ENCODE data around the gene ZMAT5.
"Not testable (repeated sequence)": the region's sequence is repeated elsewhere in the genome, so short reads cannot be mapped to it uniquely, and the experiment has no call there.

Gene ZMAT5

DNA sequence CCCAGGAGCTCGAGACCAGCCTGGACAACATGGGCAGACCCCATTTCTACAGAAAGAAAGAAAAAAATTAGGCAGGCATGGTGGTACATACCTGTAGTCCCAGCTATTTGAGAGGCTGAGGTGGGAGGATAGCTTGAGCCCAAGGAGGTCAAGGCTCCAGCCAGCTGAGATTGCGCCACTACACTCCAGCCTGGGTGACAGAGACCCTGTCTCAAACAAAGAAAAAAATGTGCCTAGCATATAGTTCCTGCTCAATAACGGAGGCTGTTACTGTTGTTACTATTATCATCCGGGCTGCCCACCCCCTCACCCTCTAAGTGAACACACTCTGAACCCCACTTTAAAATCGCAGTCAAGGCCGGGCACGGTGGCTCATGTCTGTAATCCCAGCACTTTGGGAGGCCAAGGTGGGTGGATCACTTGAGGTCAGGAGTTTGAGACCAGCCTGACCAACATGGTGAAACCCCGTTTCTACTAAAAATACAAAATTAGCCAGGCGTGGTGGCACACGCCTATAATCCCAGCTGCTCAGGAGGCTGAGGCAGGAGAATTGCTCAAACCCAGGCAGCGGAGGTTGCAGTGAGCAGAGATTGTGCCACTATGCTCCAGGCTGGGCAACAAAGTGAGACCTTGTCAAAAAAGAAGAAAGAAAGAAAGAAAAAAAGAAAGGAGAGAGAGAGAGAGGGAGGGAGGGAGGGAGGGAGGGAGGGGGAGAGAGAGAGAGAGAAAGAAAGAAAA lies 12.0 kb downstream of the ZMAT5 start:
- DNase-seq (ENCODE audit: low read depth in 1 of 2, low spot score in 1 of 2), result not testable (repeated sequence)

- DNase-seq (ENCODE audit: low read depth in 1 of 2, low spot score in 1 of 2), result no peak
Observed at GRCh38 chr22:29753808-29754657, 12.8 kb downstream of the ZMAT5 start.

DNA sequence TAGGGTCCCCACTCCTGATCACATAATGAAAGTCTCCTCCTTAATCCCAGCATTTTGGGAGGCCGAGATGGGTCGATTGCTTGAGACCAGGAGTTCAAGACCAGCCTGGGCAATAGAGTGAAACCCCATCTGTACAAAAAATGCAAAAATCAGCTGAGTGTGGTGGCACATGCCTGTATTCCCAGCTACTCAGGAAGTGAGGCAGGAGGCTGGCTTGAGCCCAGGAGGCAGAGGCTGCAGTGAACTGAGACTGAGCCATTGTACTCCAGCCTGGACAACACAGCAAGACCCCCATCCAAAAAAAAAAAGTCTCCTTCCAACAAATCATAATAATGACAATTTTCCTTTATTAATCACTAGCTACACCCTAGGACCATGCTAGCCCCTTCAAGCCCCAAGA lies 15.1 kb downstream of the ZMAT5 start:
- DNase-seq (ENCODE audit: low read depth in 1 of 2, low spot score in 1 of 2), result no peak

GRCh38 chr22:29750559-29751538 lies 16.0 kb downstream of the ZMAT5 start:
- DNase-seq (ENCODE audit: low read depth in 1 of 2, low spot score in 1 of 2), result no peak

DNA sequence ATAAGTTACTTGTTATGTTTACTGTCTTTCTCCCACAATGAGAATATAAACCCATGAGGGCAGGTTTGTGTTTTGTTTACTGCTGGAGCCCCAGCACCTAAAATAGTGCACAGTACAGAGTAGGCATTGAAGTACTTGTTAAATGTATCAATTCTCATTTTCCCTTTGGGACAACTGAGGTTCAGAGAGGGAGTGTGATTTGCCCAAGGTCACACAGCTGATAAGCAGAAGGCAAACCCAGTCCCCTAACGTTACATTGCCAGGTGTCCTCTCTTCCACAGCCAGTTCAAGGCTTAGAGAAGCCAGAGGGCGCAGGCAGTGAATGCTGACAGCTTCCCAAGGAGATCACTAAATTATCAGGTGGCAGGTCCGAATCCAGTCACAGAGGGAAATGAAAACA lies 16.8 kb downstream of the ZMAT5 start:
- DNase-seq (ENCODE audit: low read depth in 1 of 2, low spot score in 1 of 2), result no peak

DNA sequence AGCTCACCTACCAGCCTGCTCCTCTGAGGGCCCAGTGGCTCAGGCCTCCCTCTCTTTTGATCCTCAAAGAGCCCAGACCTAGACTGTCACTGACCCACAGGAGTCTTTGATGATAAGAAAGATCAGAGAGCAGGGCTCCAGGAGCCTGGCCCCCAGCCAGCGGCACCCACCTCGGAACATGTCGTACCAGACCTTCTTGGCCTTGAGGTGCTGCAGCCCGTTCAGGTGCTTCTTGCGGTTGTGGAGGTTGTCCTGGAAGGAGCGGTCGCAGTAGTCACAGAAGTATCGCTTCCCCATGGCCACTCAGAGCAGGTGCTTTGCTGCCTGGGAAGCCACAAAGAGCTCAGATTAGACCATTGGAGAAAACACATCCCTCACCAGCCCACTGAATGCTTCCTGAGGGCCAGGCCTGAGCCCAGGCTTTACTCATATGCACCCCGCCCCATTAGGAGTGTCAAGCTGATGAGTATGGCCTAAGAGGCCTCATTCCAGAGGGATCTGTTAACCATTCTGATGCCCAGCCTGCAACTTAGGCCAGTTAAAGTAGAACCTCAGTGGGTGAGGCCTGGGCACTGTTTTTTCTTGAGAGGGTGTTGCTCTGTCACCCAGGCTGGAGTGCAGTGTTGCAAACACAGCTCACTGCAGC lies 18.4 kb downstream of the ZMAT5 start:
- DNase-seq (ENCODE audit: low read depth in 1 of 2, low spot score in 1 of 2), result no peak

GRCh38 chr22:29747832-29748231 lies 19.0 kb downstream of the ZMAT5 start:
- DNase-seq (ENCODE audit: low read depth in 1 of 2, low spot score in 1 of 2), result no peak

GRCh38 chr22:29744902-29745301 lies 21.9 kb downstream of the ZMAT5 start:
- DNase-seq (ENCODE audit: low read depth in 1 of 2, low spot score in 1 of 2), result no peak

DNA sequence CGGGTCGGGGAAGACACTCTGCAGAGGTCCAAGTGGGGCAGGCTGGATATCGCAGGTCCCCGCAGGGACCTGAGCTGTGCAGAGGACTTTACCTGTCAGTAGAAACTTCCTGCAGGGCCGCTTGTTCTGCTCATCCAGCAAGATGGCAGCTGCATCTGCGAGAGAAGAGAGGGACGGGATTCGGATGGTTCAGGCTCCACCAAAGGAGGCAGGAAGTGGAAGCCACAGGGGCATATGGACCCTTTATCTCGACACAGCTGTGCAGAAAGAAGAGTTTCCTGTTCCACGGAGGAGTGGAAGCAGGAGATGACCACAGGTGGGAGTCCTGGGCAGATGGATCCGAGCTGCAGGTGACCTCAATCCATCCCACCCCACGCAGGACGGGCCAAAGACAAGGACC lies 24.5 kb downstream of the ZMAT5 start:
- no peak for DNase-seq (ENCODE audit: low read depth in 1 of 2, low spot score in 1 of 2)

- DNase-seq (ENCODE audit: low read depth in 1 of 2, low spot score in 1 of 2), result no peak
Observed at GRCh38 chr22:29741926-29742325, 24.9 kb downstream of the ZMAT5 start.

DNA sequence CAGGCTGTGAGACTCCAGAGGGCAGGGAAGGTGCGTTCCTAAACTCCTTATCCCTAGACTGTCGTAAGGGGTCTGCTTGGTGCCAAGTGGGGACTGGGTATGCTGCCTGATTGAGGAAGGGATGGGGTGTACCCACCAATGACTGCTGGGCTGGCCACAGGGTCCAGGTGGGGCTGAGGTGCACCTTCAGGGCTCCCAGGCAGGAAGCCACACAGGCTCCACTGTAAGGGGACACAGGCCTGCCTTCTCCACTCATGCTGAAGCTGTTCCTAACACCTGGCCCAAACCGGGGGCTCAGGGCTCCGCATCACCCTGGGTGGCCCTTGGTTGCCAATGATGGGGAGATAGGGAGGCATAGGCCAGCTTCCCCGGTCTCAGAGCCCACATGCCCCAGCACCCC lies 26.6 kb downstream of the ZMAT5 start:
- DNase-seq (ENCODE audit: low read depth in 1 of 2, low spot score in 1 of 2), result no peak

DNA sequence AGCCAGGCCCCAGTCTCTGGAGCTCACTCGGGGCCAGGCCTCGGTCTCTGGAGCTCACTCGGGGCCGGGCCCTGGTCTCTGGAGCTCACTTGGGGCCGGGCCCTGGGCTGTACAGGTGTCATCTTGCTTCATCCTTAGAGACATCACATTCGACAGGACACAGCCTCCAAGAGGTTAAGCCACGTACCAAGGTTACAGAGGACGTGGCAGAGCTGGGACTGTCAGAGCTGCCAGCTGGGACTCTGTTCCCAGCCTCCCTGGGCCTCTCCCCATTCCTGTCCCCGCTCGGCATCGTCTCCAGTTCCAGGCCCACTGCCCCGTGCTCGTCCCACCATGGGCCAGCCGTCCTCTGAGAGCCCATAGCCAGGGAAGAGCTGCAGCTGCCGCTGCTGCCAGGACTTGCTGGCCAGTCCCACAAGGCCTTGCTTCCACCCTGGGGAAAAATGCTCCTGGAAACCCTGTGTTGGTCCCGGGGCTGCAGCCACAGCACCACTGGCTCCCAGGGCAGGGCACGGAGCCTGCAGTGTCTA lies 27.4 kb downstream of the ZMAT5 start:
- DNase-seq (ENCODE audit: low read depth in 1 of 2, low spot score in 1 of 2), result no peak

DNA sequence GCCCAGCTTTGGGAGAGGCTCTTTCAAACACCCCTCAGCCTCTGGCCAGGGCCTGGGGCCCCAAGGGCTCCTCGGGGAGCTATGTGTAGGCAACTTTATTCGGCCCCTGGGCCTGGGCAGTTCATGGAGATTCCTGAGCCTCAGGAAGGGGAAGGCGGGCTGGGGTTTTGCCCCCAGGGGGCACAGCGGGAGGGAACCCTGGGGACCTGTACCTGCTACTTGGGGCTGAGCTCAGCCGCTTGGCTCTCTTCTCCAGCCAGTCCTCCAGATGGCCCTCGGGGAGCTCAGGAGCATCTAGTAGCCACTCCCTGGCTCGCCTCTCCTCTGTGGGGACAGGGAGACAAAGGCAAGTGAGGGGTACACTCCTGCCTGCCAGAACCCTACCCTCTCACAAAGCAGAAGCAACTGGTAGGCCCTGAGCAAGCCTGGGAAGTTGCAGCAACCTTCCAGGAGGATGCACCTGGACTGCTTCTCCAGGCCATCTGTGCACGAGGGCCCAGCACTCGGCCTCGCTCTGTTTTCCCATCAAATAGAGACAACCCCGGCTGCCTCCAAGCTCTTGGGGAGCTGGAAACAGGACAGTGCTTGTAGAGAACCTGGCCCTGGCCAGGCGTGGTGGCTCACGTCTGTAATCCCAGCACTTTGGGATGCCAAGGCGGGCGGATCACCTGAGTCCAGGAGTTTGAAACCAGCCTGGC lies 28.5 kb downstream of the ZMAT5 start:
- no peak for DNase-seq (ENCODE audit: low read depth in 1 of 2, low spot score in 1 of 2)

- no peak for DNase-seq (ENCODE audit: low read depth in 1 of 2, low spot score in 1 of 2)
Observed at GRCh38 chr22:29737251-29738117, 29.3 kb downstream of the ZMAT5 start.

DNA sequence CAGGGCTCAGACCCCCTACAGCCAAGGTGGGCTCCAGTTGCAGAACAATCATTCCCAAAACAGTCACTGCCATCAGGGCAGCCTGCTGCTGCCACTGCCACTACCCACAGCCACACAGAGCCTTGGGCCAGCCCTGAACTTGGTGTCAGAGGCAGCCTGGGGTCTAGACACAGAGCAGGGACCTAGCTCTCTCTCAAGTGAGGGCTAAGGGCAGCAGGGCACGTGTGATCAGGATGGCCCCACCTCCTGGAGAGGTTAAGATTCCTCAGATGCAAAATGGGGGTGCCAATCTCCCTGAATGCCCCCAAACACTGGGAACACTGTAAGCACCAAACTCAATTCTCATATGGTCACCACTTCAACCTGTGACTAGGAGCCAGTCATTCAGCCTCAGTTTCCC lies 31.4 kb downstream of the ZMAT5 start:
- DNase-seq (ENCODE audit: low read depth in 1 of 2, low spot score in 1 of 2), result no peak

DNA sequence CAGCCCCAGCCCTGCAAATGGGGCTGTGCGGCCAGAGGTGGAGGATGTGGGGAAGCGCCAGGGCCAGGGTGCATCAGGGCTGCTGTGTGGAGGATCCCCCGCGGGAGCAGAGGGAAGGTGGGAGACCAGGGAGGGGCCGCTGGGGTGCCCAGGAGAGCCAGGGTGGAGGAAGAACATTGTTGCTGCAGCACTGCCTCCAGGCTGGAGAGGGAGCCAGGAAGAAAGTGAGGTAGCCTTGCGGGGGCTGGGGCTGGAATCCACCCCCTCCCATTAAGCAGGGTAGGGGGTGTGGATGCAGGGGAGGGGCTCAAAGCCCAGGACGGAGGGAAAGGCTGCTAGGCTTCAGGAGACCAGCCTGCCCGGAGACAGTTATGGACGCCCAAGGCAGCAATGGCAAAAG lies 32.0 kb downstream of the ZMAT5 start:
- no peak for DNase-seq (ENCODE audit: low read depth in 1 of 2, low spot score in 1 of 2)

GRCh38 chr22:29734406-29734805 lies 32.4 kb downstream of the ZMAT5 start:
- no peak for DNase-seq (ENCODE audit: low read depth in 1 of 2, low spot score in 1 of 2)

DNA sequence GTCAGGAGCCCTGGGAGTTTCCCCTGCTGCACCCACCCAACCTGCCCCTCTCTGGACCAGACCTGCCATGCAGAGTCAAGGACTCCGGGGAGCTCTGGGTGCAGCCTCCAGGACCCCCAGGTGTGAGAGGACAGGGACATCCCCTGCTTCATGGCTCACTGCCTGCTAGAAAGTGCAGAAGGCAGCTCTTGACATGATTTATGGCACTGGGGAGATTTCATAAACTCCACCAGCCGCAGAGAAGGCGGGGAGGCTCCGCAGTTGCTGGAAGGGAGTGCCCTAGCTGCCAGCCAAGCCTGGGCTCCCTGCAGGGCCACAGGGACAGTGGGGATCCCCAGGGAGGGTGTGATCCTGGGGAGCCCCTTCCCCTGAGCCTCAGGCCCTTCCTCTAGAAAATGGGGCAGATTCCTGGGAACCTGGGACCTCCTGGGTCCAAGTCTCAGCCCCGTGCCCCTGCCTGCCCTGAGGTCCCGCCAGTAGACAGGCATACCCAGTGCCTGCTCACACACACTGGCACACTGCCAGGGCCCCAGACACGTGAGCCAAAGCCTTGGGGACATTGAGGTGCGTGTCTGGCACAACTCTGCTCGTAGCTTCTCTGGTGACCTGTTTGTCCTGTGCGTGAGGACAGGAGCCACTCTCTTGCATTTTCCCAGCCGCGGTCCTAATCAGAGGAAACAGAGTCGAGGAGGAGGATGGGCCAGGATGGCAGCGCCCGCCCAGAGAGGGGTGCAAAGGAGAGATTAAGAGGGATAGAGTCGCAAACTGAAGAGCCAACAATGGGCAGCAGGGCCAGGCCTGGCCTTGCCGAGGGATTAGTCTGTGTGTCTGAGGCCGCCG lies 33.2 kb downstream of the ZMAT5 start:
- no peak for DNase-seq (ENCODE audit: low read depth in 1 of 2, low spot score in 1 of 2)

Measured in stimulated activated CD4-positive, alpha-beta T cell treated with anti-CD3 and anti-CD28 coated beads, Interleukin-15, amount 100 ng/mL, for 1 hour (primary cell).